ENCODE measurements around the gene MN1.

- TF ChIP-seq POLR2A (IDR thresholded peaks at IDR 0.05): no peak
- no peak for TF ChIP-seq CTCF (IDR thresholded peaks at IDR 0.05)
Measured at GRCh38 chr22:27799015-27799826, 2.3 kb downstream of the MN1 start.
